Ovary (tissue), 3 donors: Measurements from ENCODE around the gene CNDP1.

Source experiments
- CTCF ChIP-seq, 3 donors: fragments of 450-650 bp in 2 of 3; fragments of 200-600 bp in 1 of 3; IDR thresholded peaks; one replicate each; pipeline versions ENCODE4 v1.5.1 to v1.8.0; 2016 to 2022; ENCODE audit warnings: antibody characterized with exemption in 3 of 3, mild to moderate bottlenecking in 1 of 3
- EP300 ChIP-seq: sonication (generic); formaldehyde crosslinking; IDR thresholded peaks from one replicate; pipeline ENCODE4 v1.6.1; 2017; ENCODE audit warnings: antibody characterized with exemption
- POLR2A ChIP-seq: fragments of 450-650 bp; IDR thresholded peaks from one replicate; pipeline ENCODE4 v1.6.1; 2017; ENCODE audit warnings: antibody characterized with exemption, mild to moderate bottlenecking, moderate library complexity
- donor health status: DM: no; HTN: no; CAD: no.

DNA sequence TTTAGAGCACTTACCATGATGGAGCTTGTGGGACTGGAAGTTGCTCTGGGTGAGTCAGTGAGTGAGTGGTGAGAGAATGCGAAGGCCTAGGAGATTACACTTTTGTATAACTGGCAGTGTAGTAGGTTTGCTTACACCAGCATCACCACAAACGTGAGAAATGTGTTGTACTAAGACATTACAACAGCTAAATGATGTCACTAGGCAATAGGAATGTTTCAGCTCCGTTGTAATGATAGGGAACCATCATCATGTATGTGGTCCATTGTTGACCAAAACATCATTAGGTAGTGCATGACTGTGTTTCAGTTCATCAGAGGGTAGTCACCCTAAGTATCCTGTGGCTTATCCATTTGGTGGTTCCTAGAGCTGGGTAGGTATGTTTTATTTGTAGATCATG, 75.2 kb downstream of the CNDP1 start:
- TF ChIP-seq POLR2A: no peak
- no peak for TF ChIP-seq CTCF (IDR thresholded peaks at IDR 0.05)
- TF ChIP-seq EP300: no peak
